ENCODE results near the gene KBTBD12. TPM values are rescaled to one million over a fixed set of nuclear protein-coding genes. Genes with fewer than 3 reads are reported as not detected.

KBTBD12 gene
- total and polyA plus RNA-seq, 3 experiments from 2014 or later, result not detected

DNA sequence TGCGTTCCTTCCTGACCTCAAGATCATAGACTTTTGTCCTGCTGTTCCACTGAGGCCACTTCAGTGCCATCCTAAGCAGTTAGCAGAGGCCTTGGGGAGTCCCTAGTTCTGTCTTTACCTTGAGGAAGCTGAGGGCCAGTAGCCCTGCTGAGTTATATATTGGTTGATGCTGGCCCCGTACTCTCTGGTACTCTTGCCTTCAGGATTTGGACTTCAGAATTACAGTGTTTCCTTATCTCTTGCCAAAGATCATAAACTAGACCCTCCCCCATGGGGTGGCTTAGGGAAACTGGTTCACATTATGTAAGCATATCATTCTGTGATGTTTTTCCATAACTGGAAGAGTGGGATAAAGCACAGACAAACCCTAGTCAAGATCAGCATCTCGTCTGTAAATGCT is 33.2 kb downstream of the KBTBD12 start:
- H3K36me3 ChIP-seq (ENCODE audit: insufficient read depth, low read length), result no peaks in the 10 kb centered on the region

DNA sequence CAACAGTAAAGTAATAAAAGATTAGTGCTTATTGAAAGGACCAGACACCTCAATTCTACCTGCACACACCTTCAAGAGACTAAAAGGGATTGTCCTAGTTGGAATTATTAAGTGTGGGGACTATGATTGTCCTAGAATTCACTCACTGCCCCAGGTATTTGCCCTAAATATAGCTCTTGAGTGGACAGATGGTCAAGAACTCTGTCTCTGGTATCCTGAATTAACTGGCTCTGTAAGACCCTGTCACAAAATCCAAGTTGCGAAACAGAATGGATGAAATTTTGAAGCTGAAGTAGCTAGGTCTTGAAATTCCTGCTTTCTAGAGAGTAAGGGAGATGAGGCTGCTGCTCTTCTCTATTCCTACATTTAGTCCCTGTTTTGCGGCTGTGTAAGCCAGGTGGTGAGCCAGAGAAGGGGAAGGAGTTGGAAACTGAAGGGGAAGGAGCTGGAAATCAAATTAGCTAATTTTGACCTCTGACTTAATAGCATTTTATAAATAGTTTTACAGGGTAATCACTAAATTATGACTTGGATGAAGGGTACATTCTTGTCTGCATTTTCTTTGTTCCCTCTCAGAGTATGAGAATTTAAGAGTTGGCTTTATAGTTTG is 34.5 kb downstream of the KBTBD12 start:
- H3K4me3 Mint-ChIP-seq, result no peak overlapping the region
- Histone ChIP-seq H3K36me3 (ENCODE audit: insufficient read depth, low read length) (no peaks in the 10 kb centered on the region), H3K9me3 (ENCODE audit: low read length) (no peaks in the 10 kb centered on the region), H3K27ac (ENCODE audit: low read depth, low read length) (no peak overlapping the region), H3K4me3 (ENCODE audit: low read length) (no peak overlapping the region), H3K4me1 (ENCODE audit: insufficient read depth, low read length) (no peaks in the 10 kb centered on the region), H3K27me3 (ENCODE audit: insufficient read depth, low read length, poor library complexity, severe bottlenecking) (no peaks in the 10 kb centered on the region)
- H3K27me3 Mint-ChIP-seq, result peaks cover 22 to 65% of the 10 kb centered on the region in 2 donors
- peaks cover 0 to 7% (median 0%) of the 10 kb centered on the region in 5 donors for H3K9me3 Mint-ChIP-seq
- ChIA-PET POLR2A (no interaction called here), CTCF (no interaction called here)
- H3K36me3 Mint-ChIP-seq, result peaks cover 0 to under 1% (median 0%) of the 10 kb centered on the region in 3 donors
- H3K4me1 Mint-ChIP-seq, result no peaks in the 10 kb centered on the region
- no peak overlapping the region for H3K27ac Mint-ChIP-seq
- no peak for DNase-seq

More for the DNA sequence above, 33.2 kb downstream of the KBTBD12 start:
- Mint-ChIP-seq H3K4me3 (no peak overlapping the region), H3K36me3 (no peaks in the 10 kb centered on the region), H3K9me3 (peaks cover 0 to 7% (median 0%) of the 10 kb centered on the region in 5 donors), H3K4me1 (no peaks in the 10 kb centered on the region), H3K27me3 (peaks cover 19 to 61% of the 10 kb centered on the region in 2 donors), H3K27ac (no peak overlapping the region)
- no peak overlapping the region for H3K27ac ChIP-seq (ENCODE audit: low read depth, low read length)
- no peaks in the 10 kb centered on the region for H3K27me3 ChIP-seq (ENCODE audit: insufficient read depth, low read length, poor library complexity, severe bottlenecking)
- H3K4me1 ChIP-seq (ENCODE audit: insufficient read depth, low read length), result no peaks in the 10 kb centered on the region
- no peak overlapping the region for H3K4me3 ChIP-seq (ENCODE audit: low read length)
- H3K9me3 ChIP-seq (ENCODE audit: low read length), result no peaks in the 10 kb centered on the region
- no peak for DNase-seq
- POLR2A ChIA-PET, result no interaction called here
- CTCF ChIA-PET, result no interaction called here

DNA sequence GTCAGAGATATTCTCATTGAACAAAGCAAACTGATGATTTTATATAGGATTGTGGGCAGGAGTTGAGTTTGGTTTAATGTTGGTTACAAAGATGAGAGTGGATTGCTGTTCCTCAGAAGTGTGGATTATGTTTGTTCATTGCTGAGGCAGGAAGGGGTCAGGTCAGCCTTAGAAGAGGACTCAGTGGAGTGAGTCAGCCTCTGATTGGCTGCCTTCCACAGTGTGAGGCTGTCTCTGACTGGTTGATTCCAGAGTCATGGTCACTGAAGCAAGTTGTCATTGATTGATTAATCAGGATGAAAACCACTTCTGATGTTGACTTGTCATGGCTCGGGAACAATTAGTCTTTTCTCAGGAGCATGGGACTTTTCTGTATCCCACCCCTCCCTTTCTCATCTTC is 36.2 kb downstream of the KBTBD12 start:
- H3K4me1 Mint-ChIP-seq, result no peaks in the 10 kb centered on the region
- Histone ChIP-seq H3K4me1 (ENCODE audit: insufficient read depth, low read length) (no peaks in the 10 kb centered on the region), H3K4me3 (ENCODE audit: low read length) (no peak overlapping the region), H3K36me3 (ENCODE audit: insufficient read depth, low read length) (no peaks in the 10 kb centered on the region), H3K27ac (ENCODE audit: low read depth, low read length) (no peak overlapping the region), H3K27me3 (ENCODE audit: insufficient read depth, low read length, poor library complexity, severe bottlenecking) (no peaks in the 10 kb centered on the region), H3K9me3 (ENCODE audit: low read length) (no peaks in the 10 kb centered on the region)
- CTCF ChIA-PET, result no interaction called here
- no peak for DNase-seq
- H3K36me3 Mint-ChIP-seq, result peaks cover 0 to 3% (median 0%) of the 10 kb centered on the region in 3 donors
- H3K27ac Mint-ChIP-seq, result no peak overlapping the region
- peaks cover 0 to 5% (median 0%) of the 10 kb centered on the region in 5 donors for H3K9me3 Mint-ChIP-seq
- POLR2A ChIA-PET, result no interaction called here
- no peak overlapping the region for H3K4me3 Mint-ChIP-seq
- H3K27me3 Mint-ChIP-seq, result peaks cover 21 to 70% of the 10 kb centered on the region in 2 donors

DNA sequence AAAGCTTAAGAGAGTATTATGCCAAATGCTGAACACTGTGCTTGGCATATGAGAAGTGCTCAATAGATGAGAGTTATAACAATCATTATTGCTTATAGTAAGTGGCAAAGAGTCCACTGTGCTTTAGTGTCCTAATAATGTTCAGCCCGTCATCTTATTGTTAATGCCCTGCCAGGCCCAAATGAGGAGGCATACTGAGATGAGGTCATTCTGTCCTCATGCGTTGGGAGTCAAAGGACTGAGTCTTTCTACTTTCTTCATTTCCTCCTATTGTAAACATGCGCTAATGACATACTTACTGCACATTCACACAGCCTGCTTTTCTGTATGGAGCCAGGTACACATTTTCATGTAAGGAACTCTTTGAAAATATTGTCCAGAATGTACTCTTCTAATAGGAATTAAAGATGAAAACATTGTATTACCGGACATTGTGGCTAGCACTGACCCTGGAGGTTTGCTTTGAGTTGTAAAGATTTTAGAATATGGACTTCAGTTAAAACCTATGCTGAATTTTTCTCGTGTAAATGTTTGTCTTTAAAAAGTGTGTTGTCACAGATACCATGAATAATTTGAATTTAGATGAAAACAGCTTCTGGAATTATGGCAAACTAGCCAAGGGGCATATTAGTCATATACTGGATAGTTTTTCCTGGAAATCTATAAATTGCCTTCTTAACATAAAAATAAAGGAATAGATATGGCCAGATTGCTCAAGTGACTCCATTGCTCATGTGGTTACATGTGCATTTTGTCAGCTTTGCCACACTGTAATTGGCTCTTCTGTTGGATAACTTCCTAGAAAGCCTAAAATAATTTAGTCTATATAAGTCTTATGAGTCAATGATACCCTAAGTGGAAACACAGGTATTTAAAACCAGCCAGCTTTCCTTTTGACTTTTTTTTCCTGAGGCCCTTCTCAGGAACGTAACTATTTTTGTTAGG is 38.3 kb downstream of the KBTBD12 start:
- Histone ChIP-seq H3K27ac (ENCODE audit: low read depth, low read length) (no peak overlapping the region), H3K9me3 (ENCODE audit: low read length) (no peaks in the 10 kb centered on the region), H3K36me3 (ENCODE audit: insufficient read depth, low read length) (no peaks in the 10 kb centered on the region), H3K27me3 (ENCODE audit: insufficient read depth, low read length, poor library complexity, severe bottlenecking) (no peaks in the 10 kb centered on the region), H3K4me1 (ENCODE audit: insufficient read depth, low read length) (no peaks in the 10 kb centered on the region), H3K4me3 (ENCODE audit: low read length) (no peak overlapping the region)
- Mint-ChIP-seq H3K9me3 (peaks cover 0 to 2% (median 0%) of the 10 kb centered on the region in 5 donors), H3K27ac (no peak overlapping the region), H3K36me3 (peaks cover 0 to 3% (median 0%) of the 10 kb centered on the region in 3 donors), H3K4me3 (no peak overlapping the region), H3K4me1 (no peaks in the 10 kb centered on the region), H3K27me3 (peaks cover 15 to 58% of the 10 kb centered on the region in 2 donors)
- CTCF ChIA-PET, result no interaction called here
- POLR2A ChIA-PET, result no interaction called here
- no peak for DNase-seq

DNA sequence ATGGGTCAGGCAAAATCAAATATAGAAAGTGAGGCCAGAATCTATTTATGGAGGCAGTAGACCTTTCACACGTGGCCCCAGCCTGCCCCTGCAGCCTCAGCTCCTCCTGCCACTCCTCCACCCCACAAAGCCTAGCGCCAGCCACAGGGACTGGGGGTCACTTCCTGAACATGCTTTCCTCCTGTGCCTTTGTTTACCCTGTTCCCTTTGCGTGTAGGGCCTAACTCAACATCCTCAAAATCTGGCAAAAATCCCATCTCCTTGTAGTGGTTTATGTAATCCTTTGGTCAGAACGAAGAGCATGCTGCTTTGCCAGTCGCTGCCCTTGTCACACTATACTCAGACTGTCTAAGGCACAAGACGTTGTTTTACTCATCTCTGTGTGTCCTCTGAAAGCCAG is 39.6 kb downstream of the KBTBD12 start:
- Histone ChIP-seq H3K27me3 (ENCODE audit: insufficient read depth, low read length, poor library complexity, severe bottlenecking) (no peaks in the 10 kb centered on the region), H3K27ac (ENCODE audit: low read depth, low read length) (no peak overlapping the region), H3K36me3 (ENCODE audit: insufficient read depth, low read length) (no peaks in the 10 kb centered on the region), H3K4me3 (ENCODE audit: low read length) (no peak overlapping the region), H3K9me3 (ENCODE audit: low read length) (no peaks in the 10 kb centered on the region), H3K4me1 (ENCODE audit: insufficient read depth, low read length) (no peaks in the 10 kb centered on the region)
- ChIA-PET CTCF (no interaction called here), POLR2A (no interaction called here)
- Mint-ChIP-seq H3K27ac (no peak overlapping the region), H3K4me1 (no peaks in the 10 kb centered on the region), H3K9me3 (peaks cover 0 to 2% (median 0%) of the 10 kb centered on the region in 5 donors), H3K4me3 (no peak overlapping the region), H3K27me3 (peaks cover 12 to 51% of the 10 kb centered on the region in 2 donors), H3K36me3 (peaks cover 0 to 3% (median 0%) of the 10 kb centered on the region in 3 donors)
- DNase-seq, result no peak

DNA sequence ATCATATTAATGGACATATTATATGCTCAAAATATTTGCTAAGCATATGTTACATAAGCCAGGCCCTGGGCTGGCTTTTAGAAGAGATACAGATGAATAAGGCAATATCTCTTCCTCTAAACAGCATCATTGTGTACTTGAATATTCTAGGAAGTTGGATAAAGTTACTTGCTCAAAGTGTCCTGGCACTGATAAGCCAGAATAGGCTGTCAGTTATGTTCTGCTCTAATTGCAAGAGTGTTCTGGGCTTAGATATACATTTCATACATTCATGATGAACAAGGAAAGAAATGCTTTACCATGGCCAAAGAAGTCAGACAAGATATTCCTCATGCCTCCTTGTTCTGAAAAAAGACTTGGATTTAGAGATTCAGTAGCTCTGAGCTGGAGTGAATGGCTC is 40.7 kb downstream of the KBTBD12 start:
- no peak overlapping the region for H3K4me3 ChIP-seq (ENCODE audit: low read length)
- DNase-seq, result no peak
- Mint-ChIP-seq H3K4me1 (no peaks in the 10 kb centered on the region), H3K4me3 (no peak overlapping the region), H3K36me3 (peaks cover 0 to 3% (median 0%) of the 10 kb centered on the region in 3 donors), H3K27ac (no peak overlapping the region), H3K27me3 (peaks cover 12 to 44% of the 10 kb centered on the region in 2 donors), H3K9me3 (peaks cover 0 to 2% (median 0%) of the 10 kb centered on the region in 5 donors)
- CTCF ChIA-PET, result no interaction called here
- no peaks in the 10 kb centered on the region for H3K36me3 ChIP-seq (ENCODE audit: insufficient read depth, low read length)
- POLR2A ChIA-PET, result no interaction called here
- H3K27ac ChIP-seq (ENCODE audit: low read depth, low read length), result no peak overlapping the region
- no peaks in the 10 kb centered on the region for H3K4me1 ChIP-seq (ENCODE audit: insufficient read depth, low read length)
- H3K9me3 ChIP-seq (ENCODE audit: low read length), result no peaks in the 10 kb centered on the region
- H3K27me3 ChIP-seq (ENCODE audit: insufficient read depth, low read length, poor library complexity, severe bottlenecking), result no peaks in the 10 kb centered on the region

DNA sequence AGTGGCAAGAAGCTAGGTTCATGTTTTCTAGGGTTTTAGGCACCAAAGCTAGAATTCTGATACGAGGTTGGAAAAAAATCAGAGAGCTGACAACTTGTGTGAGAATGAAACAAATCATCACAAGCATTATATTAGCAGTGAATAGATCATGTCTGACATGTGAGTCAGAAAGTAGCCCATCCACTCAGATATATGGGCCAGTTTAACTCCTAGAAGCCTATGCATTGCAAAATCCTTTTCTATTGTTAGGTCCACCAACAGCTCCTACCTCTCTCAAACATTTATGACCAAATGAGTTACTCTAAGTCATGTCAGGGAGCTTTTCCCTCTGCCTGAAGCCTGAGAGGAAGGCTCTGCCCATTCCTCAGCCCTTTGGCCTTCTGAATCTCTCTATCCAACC is 44.0 kb downstream of the KBTBD12 start:
- H3K9me3 ChIP-seq (ENCODE audit: low read length), result no peaks in the 10 kb centered on the region
- Mint-ChIP-seq H3K9me3 (no peaks in the 10 kb centered on the region), H3K27ac (no peak overlapping the region), H3K27me3 (peaks cover 13 to 51% of the 10 kb centered on the region in 2 donors), H3K4me1 (no peaks in the 10 kb centered on the region), H3K4me3 (no peak overlapping the region), H3K36me3 (peaks cover 0 to 3% (median 0%) of the 10 kb centered on the region in 3 donors)
- no peaks in the 10 kb centered on the region for H3K4me1 ChIP-seq (ENCODE audit: insufficient read depth, low read length)
- H3K36me3 ChIP-seq (ENCODE audit: insufficient read depth, low read length), result no peaks in the 10 kb centered on the region
- no peak for DNase-seq
- CTCF ChIA-PET, result interaction anchor here (1.4 kb wide), 1 partner anchor 384 kb away, joined by 4 read pairs; no protein-coding TSS in a partner anchor
- H3K27me3 ChIP-seq (ENCODE audit: insufficient read depth, low read length, poor library complexity, severe bottlenecking), result no peaks in the 10 kb centered on the region
- POLR2A ChIA-PET, result no interaction called here
- no peak overlapping the region for H3K4me3 ChIP-seq (ENCODE audit: low read length)
- no peak overlapping the region for H3K27ac ChIP-seq (ENCODE audit: low read depth, low read length)

DNA sequence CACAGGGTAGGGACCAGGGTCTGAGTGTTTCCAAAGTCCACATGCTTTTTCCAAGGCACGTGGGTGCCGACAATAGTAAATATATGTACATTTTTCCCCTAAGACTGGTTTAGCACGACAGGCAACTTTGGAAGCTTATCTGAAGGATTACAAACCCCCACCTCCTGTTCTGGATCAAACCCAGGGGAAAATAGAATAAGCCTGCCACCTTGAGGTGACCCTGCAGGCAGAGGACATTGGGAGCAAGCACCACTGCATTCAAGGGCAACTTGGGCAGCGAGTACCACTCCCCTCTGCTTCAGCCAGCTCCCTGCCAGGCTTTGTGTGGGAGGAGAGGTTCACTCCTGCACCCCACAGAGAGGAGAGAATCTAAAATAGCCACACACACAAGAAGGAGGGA is 44.8 kb downstream of the KBTBD12 start:
- Histone ChIP-seq H3K9me3 (ENCODE audit: low read length) (no peaks in the 10 kb centered on the region), H3K4me3 (ENCODE audit: low read length) (no peak overlapping the region), H3K4me1 (ENCODE audit: insufficient read depth, low read length) (no peaks in the 10 kb centered on the region), H3K27ac (ENCODE audit: low read depth, low read length) (no peak overlapping the region), H3K36me3 (ENCODE audit: insufficient read depth, low read length) (no peaks in the 10 kb centered on the region), H3K27me3 (ENCODE audit: insufficient read depth, low read length, poor library complexity, severe bottlenecking) (no peaks in the 10 kb centered on the region)
- Mint-ChIP-seq H3K27me3 (peaks cover 8 to 45% of the 10 kb centered on the region in 2 donors), H3K36me3 (no peaks in the 10 kb centered on the region), H3K27ac (no peak overlapping the region), H3K4me3 (no peak overlapping the region), H3K4me1 (no peaks in the 10 kb centered on the region), H3K9me3 (no peaks in the 10 kb centered on the region)
- POLR2A ChIA-PET, result no interaction called here
- DNase-seq, result no peak
- CTCF ChIA-PET, result interaction anchor here (1.4 kb wide), 1 partner anchor 385 kb away, joined by 4 read pairs; no protein-coding TSS in a partner anchor

All from CD8-positive, alpha-beta memory T cell (primary cell).